Tibial nerve (tissue), 4 donors: ENCODE measurements around the gene PRKAG1. TPM values are rescaled to one million over a fixed set of nuclear protein-coding genes. Genes with fewer than 3 reads are reported as not detected.

Experiments used
- DNase-seq, 2 donors: peaks; one replicate each; pipeline ENCODE4 v3.0.0-alpha.2; 2019; ENCODE audit warnings: low spot score in 2 of 2
- H3K27ac ChIP-seq, 4 donors: fragments of 200-600 bp; sonication (generic) in 3 of 4; one replicate each; pipeline ENCODE4 v1.5.1; 2017 to 2019; ENCODE audit warnings: mild to moderate bottlenecking in 1 of 4
- H3K27me3 ChIP-seq, 2 donors: fragments of 200-600 bp; sonication (generic) in 1 of 2; one replicate each; pipeline versions ENCODE4 v1.5.1 to v1.6.0; 2017 to 2019
- H3K36me3 ChIP-seq, 3 donors: fragments of 200-600 bp; sonication (generic); one replicate each; pipeline ENCODE4 v1.5.1; 2018 to 2019
- H3K4me1 ChIP-seq, 4 donors: fragments of 200-600 bp; sonication (generic) in 3 of 4; one replicate each; pipeline ENCODE4 v1.5.1; 2017 to 2019
- H3K4me3 ChIP-seq, 4 donors: fragments of 200-600 bp; sonication (generic) in 3 of 4; one replicate each; pipeline ENCODE4 v1.5.1; 2017 to 2019; ENCODE audit warnings: mild to moderate bottlenecking in 1 of 4, moderate library complexity in 1 of 4
- H3K9me3 ChIP-seq, 4 donors: fragments of 200-600 bp; sonication (generic) in 3 of 4; one replicate each; pipeline ENCODE4 v1.5.1; 2017 to 2019
- CTCF ChIP-seq, 5 experiments: fragments of 200-600 bp in 3 of 5; fragments of 450-650 bp in 2 of 5; sonication (generic) in 3 of 5; IDR thresholded peaks; one replicate each; pipeline ENCODE4 v1.5.1; 2016 to 2019; ENCODE audit warnings: antibody characterized with exemption in 5 of 5, mild to moderate bottlenecking in 3 of 5, moderate library complexity in 2 of 5
- EP300 ChIP-seq, 2 donors: sonication (generic); formaldehyde crosslinking; IDR thresholded peaks; one replicate each; pipeline ENCODE4 v1.6.1; 2017; ENCODE audit warnings: antibody characterized with exemption in 2 of 2, mild to moderate bottlenecking in 1 of 2
- POLR2A ChIP-seq, 2 donors: fragments of 450-650 bp; IDR thresholded peaks; one replicate each; pipeline ENCODE4 v1.6.1; 2017; ENCODE audit warnings: antibody characterized with exemption in 2 of 2, mild to moderate bottlenecking in 2 of 2, moderate library complexity in 2 of 2
- WGBS, 2 donors: methylation state at CpG; one replicate each; pipeline ENCODE4 v1.1.5; 2018; 5-methylcytosine and 5-hydroxymethylcytosine counted together
- total RNA-seq, 4 donors: library from RNA; depleted of rRNA; stranded (reverse); fragments of >200 nt; gene quantifications; one replicate each; pipeline ENCODE4 v1.1.0, GENCODE V29; 2016

The PRKAG1 gene
- total RNA-seq, 4 donors from 2014 or later: 40.6 to 60.7 (median 46.1) TPM

GRCh38 chr12:49026678-49027480 lies 8.3 kb upstream of the PRKAG1 start:
- Histone ChIP-seq H3K27ac (no peak overlapping the region), H3K9me3 (no peaks in the 10 kb centered on the region), H3K36me3 (peaks cover 8 to 100% (median 42%) of the 10 kb centered on the region in 3 donors), H3K27me3 (no peaks in the 10 kb centered on the region), H3K4me1 (no peaks in the 10 kb centered on the region), H3K4me3 (no peak overlapping the region)
- WGBS, 2 donors: 92 to 94% methylated on average over 22 to 24 of the region's 26 CpGs
- no peak for DNase-seq
- TF ChIP-seq POLR2A (IDR thresholded peaks at IDR 0.05) (no peak), EP300 (IDR thresholded peaks at IDR 0.05) (no peak), CTCF (IDR thresholded peaks at IDR 0.05) (no peak)

GRCh38 chr12:49026101-49026500 lies 7.5 kb upstream of the PRKAG1 start:
- DNase-seq: no peak
- TF ChIP-seq CTCF (IDR thresholded peaks at IDR 0.05): no peak
- TF ChIP-seq EP300 (IDR thresholded peaks at IDR 0.05): no peak
- no peak for TF ChIP-seq POLR2A (IDR thresholded peaks at IDR 0.05)
- Histone ChIP-seq H3K27me3 (no peaks in the 10 kb centered on the region), H3K27ac (no peak overlapping the region), H3K36me3 (peaks cover 5 to 100% (median 42%) of the 10 kb centered on the region in 3 donors), H3K9me3 (no peaks in the 10 kb centered on the region), H3K4me3 (no peak overlapping the region), H3K4me1 (no peaks in the 10 kb centered on the region)
- 91 to 94% methylated on average over 21 of the region's 21 CpGs for WGBS, 2 donors

GRCh38 chr12:49025463-49025862 lies 6.9 kb upstream of the PRKAG1 start:
- Histone ChIP-seq H3K9me3 (no peaks in the 10 kb centered on the region), H3K27me3 (no peaks in the 10 kb centered on the region), H3K36me3 (peaks cover 5 to 100% (median 42%) of the 10 kb centered on the region in 3 donors), H3K4me3 (no peak overlapping the region), H3K27ac (no peak overlapping the region), H3K4me1 (no peaks in the 10 kb centered on the region)
- TF ChIP-seq CTCF (IDR thresholded peaks at IDR 0.05) (no peak), POLR2A (IDR thresholded peaks at IDR 0.05) (no peak), EP300 (IDR thresholded peaks at IDR 0.05) (no peak)
- WGBS, 2 donors: 88 to 90% methylated on average over 4 of the region's 4 CpGs
- DNase-seq: no peak

- Histone ChIP-seq H3K27me3 (no peaks in the 10 kb centered on the region), H3K4me3 (no peak overlapping the region), H3K4me1 (peaks cover 0 to 7% (median under 1%) of the 10 kb centered on the region in 4 donors), H3K9me3 (no peaks in the 10 kb centered on the region), H3K36me3 (peaks cover 5 to 94% (median 42%) of the 10 kb centered on the region in 3 donors), H3K27ac (no peak overlapping the region)
- no peak for DNase-seq
- no peak for TF ChIP-seq POLR2A (IDR thresholded peaks at IDR 0.05)
- 89 to 91% methylated on average over 12 of the region's 12 CpGs for WGBS, 2 donors
Observed at GRCh38 chr12:49024543-49024942, 6.0 kb upstream of the PRKAG1 start.

GRCh38 chr12:49023812-49024211 lies 5.2 kb upstream of the PRKAG1 start:
- no peak for TF ChIP-seq POLR2A (IDR thresholded peaks at IDR 0.05)
- no peak for TF ChIP-seq CTCF (IDR thresholded peaks at IDR 0.05)
- no peak for TF ChIP-seq EP300 (IDR thresholded peaks at IDR 0.05)
- H3K36me3 ChIP-seq: peaks cover 5 to 87% (median 42%) of the 10 kb centered on the region in 3 donors
- DNase-seq: no peak
- no peak overlapping the region for H3K27ac ChIP-seq
- H3K4me1 ChIP-seq: peaks cover 0 to 14% (median 6%) of the 10 kb centered on the region in 4 donors
- 89 to 93% methylated on average over 2 of the region's 2 CpGs for WGBS, 2 donors
- H3K9me3 ChIP-seq: no peaks in the 10 kb centered on the region
- no peaks in the 10 kb centered on the region for H3K27me3 ChIP-seq
- no peak overlapping the region for H3K4me3 ChIP-seq
